Karpas-422 (cell line): Measurements from ENCODE around the gene KIF26A. TPM values are rescaled to one million over a fixed set of nuclear protein-coding genes. Genes with fewer than 3 reads are reported as not detected.

Experiments used
- DNase-seq: peaks from one replicate; pipeline ENCODE4 v3.0.0-alpha.2; 2015
- H2AFZ ChIP-seq: fragments of 200-600 bp; sonication (generic); 2 replicates; pipeline ENCODE4 v1.6.1; 2014; ENCODE audit warnings: antibody characterized with exemption, low read length, mixed read lengths
- H3K27ac ChIP-seq: fragments of 200-600 bp; sonication (generic); 2 replicates; pipeline ENCODE4 v1.5.1; 2014; ENCODE audit warnings: mild to moderate bottlenecking, low read length, moderate library complexity
- H3K27me3 ChIP-seq: fragments of 200-600 bp; sonication (generic); 2 replicates; pipeline ENCODE4 v1.6.1; 2014; ENCODE audit warnings: low read length, mixed read lengths
- H3K36me3 ChIP-seq: fragments of 200-600 bp; sonication (generic); 2 replicates; pipeline ENCODE4 v1.6.1; 2014; ENCODE audit warnings: low read length, mixed read lengths; ENCODE audit not compliant: insufficient read depth
- H3K4me1 ChIP-seq: fragments of 200-600 bp; sonication (generic); 2 replicates; pipeline ENCODE4 v1.6.1; 2014; ENCODE audit warnings: mild to moderate bottlenecking, low read length, mixed read lengths
- H3K4me2 ChIP-seq: fragments of 200-600 bp; sonication (generic); 2 replicates; pipeline ENCODE4 v1.6.1; 2014; ENCODE audit warnings: low read length, low read depth, mild to moderate bottlenecking; ENCODE audit not compliant: poor library complexity, severe bottlenecking
- H3K4me3 ChIP-seq: fragments of 200-600 bp; sonication (generic); 2 replicates; pipeline ENCODE4 v1.5.1; 2014; ENCODE audit warnings: mild to moderate bottlenecking, antibody characterized with exemption, low read length, mixed read lengths
- H3K79me2 ChIP-seq: fragments of 200-600 bp; sonication (generic); 2 replicates; pipeline ENCODE4 v1.6.1; 2014; ENCODE audit warnings: mild to moderate bottlenecking, low read length, mixed read lengths
- H3K9ac ChIP-seq: fragments of 200-600 bp; sonication (generic); 2 replicates; pipeline ENCODE4 v1.6.0; 2014; ENCODE audit warnings: low read length
- H3K9me2 ChIP-seq: fragments of 200-600 bp; sonication (generic), shearing (Covaris generic); replicated peaks from 2 replicates; pipeline ENCODE4 v1.6.0; 2014; ENCODE audit warnings: mild to moderate bottlenecking, low read length, moderate library complexity; ENCODE audit not compliant: insufficient read depth
- H3K9me3 ChIP-seq: fragments of 300-700, 200-600 bp; sonication (generic); 2 replicates; pipeline ENCODE4 v1.6.1; 2014; ENCODE audit warnings: low read length, mixed read lengths
- H4K20me1 ChIP-seq: fragments of 200-600 bp; sonication (generic); 2 replicates; pipeline ENCODE4 v1.6.1; 2014; ENCODE audit warnings: mild to moderate bottlenecking, antibody characterized with exemption, low read length, low read depth; ENCODE audit not compliant: insufficient read depth
- total RNA-seq: library from RNA; depleted of rRNA; stranded (reverse); fragments of >200 nt; shearing (Covaris generic); gene quantifications from 2 replicates; pipeline ENCODE4 v1.2.3, GENCODE V29; 2014; ENCODE audit warnings: low replicate concordance

KIF26A gene
- total RNA-seq, 1 experiment from 2014 or later: not detected

DNA sequence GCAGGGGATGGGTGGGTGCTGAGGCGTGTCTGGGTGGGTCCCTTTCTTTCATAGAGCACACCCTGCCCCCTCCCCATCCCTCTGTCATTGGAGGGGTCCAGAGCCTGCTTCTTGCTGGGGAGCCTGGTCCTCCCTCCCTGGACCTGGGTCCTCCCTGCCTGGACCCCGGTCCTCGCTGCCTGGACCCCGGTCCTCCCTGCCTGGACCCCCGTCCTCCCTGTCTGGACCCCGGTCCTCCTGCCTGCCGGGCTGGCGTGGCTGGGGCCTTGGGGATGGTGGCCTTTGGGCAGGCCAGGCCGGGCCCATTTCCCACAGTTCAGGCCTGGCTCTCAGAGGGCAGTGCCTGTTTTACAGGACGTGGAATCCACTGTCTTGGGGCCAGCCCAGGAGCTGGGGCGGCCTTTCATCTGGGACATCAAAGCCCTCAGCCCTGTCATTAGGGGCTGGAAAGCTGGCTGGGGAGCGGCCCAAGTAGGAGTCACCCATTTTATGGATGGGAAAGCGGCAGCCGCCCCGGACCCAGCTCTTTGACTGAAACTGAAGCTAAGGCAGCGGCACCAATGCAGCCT, 44.6 kb downstream of the KIF26A start:
- no peak overlapping the region for H3K9ac ChIP-seq
- no peaks in the 10 kb centered on the region for H3K27me3 ChIP-seq
- no peaks in the 10 kb centered on the region for H3K79me2 ChIP-seq
- H3K9me2 ChIP-seq: no peaks in the 10 kb centered on the region
- no peak overlapping the region for H3K27ac ChIP-seq
- H3K4me2 ChIP-seq: no peak overlapping the region
- no peak overlapping the region for H3K4me3 ChIP-seq
- no peaks in the 10 kb centered on the region for H3K4me1 ChIP-seq
- no peaks in the 10 kb centered on the region for H3K36me3 ChIP-seq
- no peaks in the 10 kb centered on the region for H3K9me3 ChIP-seq
- DNase-seq: no peak
- peaks cover 9% of the 10 kb centered on the region; the same call in 1 of the 2 replicates for H4K20me1 ChIP-seq
- no peak overlapping the region for H2AFZ ChIP-seq

DNA sequence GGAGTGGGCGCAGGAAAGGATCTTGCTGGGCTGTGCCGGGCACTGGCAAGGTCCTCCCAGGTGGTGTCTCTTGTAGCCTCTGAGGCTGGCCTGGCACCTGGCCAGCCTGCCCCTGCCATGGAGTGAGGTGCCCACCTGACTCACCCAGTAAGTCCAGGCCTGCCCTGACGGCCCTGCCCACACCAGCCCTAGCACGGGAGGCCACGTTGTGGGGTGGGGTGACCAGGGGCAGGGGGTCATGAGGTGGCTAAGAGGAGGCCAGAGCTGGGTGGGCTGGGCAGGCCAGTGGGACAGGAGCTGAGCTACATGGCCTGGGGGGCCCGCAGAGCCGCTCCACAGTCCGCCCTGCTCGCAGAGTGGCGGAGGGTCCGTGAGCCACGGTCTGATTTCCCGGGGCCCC, 45.4 kb downstream of the KIF26A start:
- Histone ChIP-seq H3K9me3 (no peaks in the 10 kb centered on the region), H2AFZ (no peak overlapping the region), H4K20me1 (peaks cover 9% of the 10 kb centered on the region; the same call in 1 of the 2 replicates), H3K4me1 (no peaks in the 10 kb centered on the region), H3K4me3 (no peak overlapping the region), H3K4me2 (no peak overlapping the region), H3K27ac (no peak overlapping the region), H3K27me3 (no peaks in the 10 kb centered on the region), H3K79me2 (no peaks in the 10 kb centered on the region), H3K9me2 (no peaks in the 10 kb centered on the region), H3K9ac (no peak overlapping the region), H3K36me3 (no peaks in the 10 kb centered on the region)
- DNase-seq: no peak

DNA sequence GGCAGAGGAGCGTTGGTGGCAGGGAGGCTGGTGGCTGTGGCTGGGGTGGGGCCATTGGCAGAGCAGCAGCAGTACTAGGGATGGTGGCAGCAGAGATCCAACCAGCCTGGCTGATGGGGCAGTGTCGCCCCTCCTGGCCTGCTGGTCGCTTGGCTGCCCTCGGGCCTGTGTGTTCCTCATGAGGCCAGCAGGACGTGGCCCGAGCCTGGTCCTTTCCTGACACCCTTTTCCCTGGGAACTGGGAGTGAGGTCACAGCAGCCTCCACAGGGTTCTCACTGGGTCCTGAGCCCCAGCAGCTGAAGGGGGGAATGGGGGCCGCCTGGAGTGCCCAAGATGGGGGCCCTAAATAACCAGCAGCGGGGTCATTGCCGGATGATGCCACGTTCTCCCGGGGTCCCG, 46.1 kb downstream of the KIF26A start:
- Histone ChIP-seq H3K27ac (no peak overlapping the region), H3K9me3 (no peaks in the 10 kb centered on the region), H3K36me3 (no peaks in the 10 kb centered on the region), H3K9ac (no peak overlapping the region), H3K4me3 (no peak overlapping the region), H3K79me2 (no peaks in the 10 kb centered on the region), H3K4me2 (no peak overlapping the region), H3K4me1 (no peaks in the 10 kb centered on the region), H3K9me2 (no peaks in the 10 kb centered on the region), H2AFZ (no peak overlapping the region), H4K20me1 (peaks cover 9% of the 10 kb centered on the region; the same call in 1 of the 2 replicates), H3K27me3 (no peaks in the 10 kb centered on the region)
- DNase-seq: no peak

DNA sequence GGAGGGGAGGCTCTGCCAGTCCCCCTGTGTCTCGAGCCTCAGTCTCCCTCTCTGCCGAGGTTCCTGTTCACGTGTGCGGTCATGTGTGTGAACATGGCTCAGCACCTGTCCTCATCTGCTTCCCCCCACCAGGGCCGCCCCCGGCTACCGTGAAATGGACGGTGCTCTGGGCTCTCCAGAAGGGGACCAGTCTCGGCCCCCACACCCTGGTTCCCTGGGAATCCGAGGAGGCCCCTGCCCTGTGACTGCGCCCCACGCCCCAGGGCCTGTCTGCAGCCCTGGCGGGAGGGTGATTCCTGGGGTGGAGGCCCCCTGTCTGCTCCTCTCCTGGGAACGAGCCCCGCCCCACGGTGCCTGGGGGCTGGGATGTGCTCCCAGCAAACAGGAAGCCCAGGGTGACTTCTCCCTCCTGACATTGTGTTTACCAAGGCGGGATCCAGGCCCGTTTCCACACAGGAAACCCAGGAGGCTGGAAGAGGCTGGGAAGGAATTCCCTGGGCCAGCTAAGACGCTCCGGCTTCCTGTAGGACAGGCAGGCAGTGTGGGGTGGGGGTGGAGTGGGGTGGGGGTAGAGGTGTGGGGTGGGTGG, 46.6 kb downstream of the KIF26A start:
- DNase-seq: no peak
- Histone ChIP-seq H3K9ac (no peak overlapping the region), H3K4me2 (no peak overlapping the region), H3K4me3 (no peak overlapping the region), H3K27me3 (no peaks in the 10 kb centered on the region), H3K9me3 (no peaks in the 10 kb centered on the region), H2AFZ (no peak overlapping the region), H4K20me1 (peaks cover 9% of the 10 kb centered on the region; the same call in 1 of the 2 replicates), H3K4me1 (no peaks in the 10 kb centered on the region), H3K79me2 (no peaks in the 10 kb centered on the region), H3K36me3 (no peaks in the 10 kb centered on the region), H3K9me2 (no peaks in the 10 kb centered on the region), H3K27ac (no peak overlapping the region)

DNA sequence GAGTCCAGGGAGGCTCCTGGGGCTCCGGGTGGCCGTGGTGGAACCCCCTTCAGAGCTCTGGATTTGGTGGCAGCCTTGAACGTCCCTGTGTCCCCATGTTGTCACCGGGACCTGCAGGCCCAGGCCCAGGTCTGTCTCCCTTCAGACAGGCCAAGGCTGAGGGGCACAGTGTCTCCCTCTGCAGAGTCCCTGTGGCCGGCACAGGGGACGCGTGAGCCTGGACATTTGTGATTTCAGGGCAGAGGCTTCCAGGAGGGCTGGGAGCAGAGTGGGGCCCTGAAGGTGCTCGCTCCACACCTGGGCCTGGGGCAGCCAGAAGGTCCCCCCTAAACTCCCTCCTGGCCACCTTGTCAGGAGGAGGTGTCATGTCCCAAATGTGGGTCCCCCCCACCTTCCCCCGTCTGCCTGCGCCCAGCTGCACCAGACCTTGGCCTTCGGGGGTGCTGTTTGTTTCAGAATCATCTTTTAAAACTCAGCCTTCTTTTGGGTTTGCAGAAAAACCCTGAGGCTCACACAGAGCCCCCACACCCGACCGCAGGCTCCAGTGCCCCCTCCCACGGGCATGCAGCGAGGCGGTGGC, 47.6 kb downstream of the KIF26A start:
- H3K4me2 ChIP-seq: no peak overlapping the region
- H3K9me3 ChIP-seq: no peaks in the 10 kb centered on the region
- H3K27me3 ChIP-seq: no peaks in the 10 kb centered on the region
- H3K27ac ChIP-seq: no peak overlapping the region
- DNase-seq: no peak
- no peak overlapping the region for H3K9ac ChIP-seq
- H3K9me2 ChIP-seq: no peaks in the 10 kb centered on the region
- no peak overlapping the region for H3K4me3 ChIP-seq
- peaks cover 5% of the 10 kb centered on the region; the same call in 1 of the 2 replicates for H4K20me1 ChIP-seq
- H2AFZ ChIP-seq: no peak overlapping the region
- H3K79me2 ChIP-seq: no peaks in the 10 kb centered on the region
- H3K36me3 ChIP-seq: no peaks in the 10 kb centered on the region
- H3K4me1 ChIP-seq: no peaks in the 10 kb centered on the region

DNA sequence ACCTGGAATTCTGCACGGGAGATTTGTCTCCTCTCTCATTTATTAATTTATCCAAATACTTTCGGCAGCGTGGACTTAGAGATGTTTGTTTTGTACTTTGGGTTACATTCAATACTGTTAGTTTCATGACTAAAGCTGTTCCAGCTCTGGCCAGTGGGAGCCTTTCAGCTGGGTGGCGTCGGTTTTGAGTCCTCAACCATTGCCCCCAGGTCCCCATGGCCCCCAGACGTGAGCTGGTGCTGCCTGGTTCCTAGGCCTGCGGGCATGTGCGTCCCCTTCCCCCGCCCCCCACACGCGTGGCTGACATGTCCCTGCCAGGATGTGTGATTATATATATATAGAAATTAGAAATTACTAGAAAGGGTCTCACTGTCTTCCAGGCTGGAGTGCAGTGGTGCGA, 48.2 kb downstream of the KIF26A start:
- H3K9ac ChIP-seq: no peak overlapping the region
- no peak overlapping the region for H3K4me3 ChIP-seq
- DNase-seq: no peak
- no peaks in the 10 kb centered on the region for H3K9me3 ChIP-seq
- no peaks in the 10 kb centered on the region for H3K9me2 ChIP-seq
- H3K4me2 ChIP-seq: no peak overlapping the region
- H2AFZ ChIP-seq: no peak overlapping the region
- H3K27ac ChIP-seq: no peak overlapping the region
- no peaks in the 10 kb centered on the region for H3K79me2 ChIP-seq
- H3K36me3 ChIP-seq: no peaks in the 10 kb centered on the region
- no peaks in the 10 kb centered on the region for H3K27me3 ChIP-seq
- H4K20me1 ChIP-seq: peaks cover 4% of the 10 kb centered on the region; the same call in 1 of the 2 replicates
- no peaks in the 10 kb centered on the region for H3K4me1 ChIP-seq

DNA sequence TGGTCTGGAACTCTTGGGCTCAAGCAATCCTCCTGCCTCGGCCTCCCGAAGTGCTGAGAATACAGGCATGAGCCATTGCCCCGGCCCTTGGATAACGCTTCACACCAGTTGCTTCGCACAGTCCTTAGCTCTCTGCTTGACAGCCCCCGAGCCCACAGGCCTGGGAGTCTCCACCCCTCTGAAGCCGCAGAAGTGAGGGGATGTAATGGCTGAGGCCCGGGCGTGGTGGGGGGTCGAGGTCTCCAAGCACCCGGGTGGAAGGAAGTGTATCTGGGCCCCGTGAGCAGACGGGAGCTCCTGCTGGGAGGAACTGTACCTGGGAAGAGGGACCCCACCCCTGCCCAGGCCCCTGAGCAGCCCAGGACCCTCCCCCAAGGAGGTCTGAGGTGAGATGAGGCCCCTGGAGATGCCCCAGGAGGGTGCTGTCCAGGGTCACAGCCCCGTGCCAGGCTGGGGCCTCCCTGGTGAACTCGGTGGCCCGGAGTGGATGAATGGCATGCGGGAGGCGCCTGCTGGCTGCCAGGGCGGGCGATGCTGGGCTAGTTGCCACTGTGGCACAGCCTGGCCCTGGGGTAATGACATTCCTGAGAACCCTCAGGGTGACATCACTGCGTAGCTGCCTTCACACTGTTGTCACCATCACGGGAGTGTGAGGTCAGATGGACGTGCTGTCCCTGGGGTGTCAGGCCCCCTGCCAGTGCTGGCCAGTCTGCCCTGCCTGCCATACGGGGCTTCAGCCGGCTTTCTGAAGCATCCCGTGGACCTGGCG, 48.9 kb downstream of the KIF26A start:
- no peaks in the 10 kb centered on the region for H3K27me3 ChIP-seq
- no peaks in the 10 kb centered on the region for H3K79me2 ChIP-seq

More for the DNA sequence above, 48.9 kb downstream of the KIF26A start:
- Histone ChIP-seq H4K20me1 (peaks cover 4% of the 10 kb centered on the region; the same call in 1 of the 2 replicates), H3K9me3 (no peaks in the 10 kb centered on the region), H3K36me3 (no peaks in the 10 kb centered on the region), H3K4me1 (no peaks in the 10 kb centered on the region), H3K9ac (no peak overlapping the region), H3K4me3 (no peak overlapping the region), H2AFZ (no peak overlapping the region), H3K9me2 (no peaks in the 10 kb centered on the region), H3K4me2 (no peak overlapping the region), H3K27ac (no peak overlapping the region)
- DNase-seq: no peak
